ENCODE data around the gene UFSP2.
"Not testable (repeated sequence)": the region's sequence is repeated elsewhere in the genome, so short reads cannot be mapped to it uniquely, and the experiment has no call there.

DNA sequence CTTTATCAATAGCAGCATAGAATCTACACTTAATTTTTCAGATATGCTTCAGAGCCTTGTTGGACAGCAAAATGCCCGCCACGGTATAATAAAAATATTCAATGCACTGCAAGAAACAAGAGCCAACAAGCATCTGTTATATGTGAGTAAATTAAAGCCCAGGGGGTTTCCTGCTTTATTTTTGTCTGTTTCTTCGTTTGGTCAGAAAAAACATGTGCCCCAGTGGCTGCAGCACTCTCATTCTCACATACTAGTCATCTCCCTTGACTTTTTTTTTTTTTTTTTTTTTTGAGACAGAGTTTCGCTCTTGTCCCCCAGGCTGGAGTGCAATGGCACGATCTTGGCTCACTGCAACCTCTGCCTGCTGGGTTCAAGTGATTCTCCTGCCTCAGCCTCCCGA lies 63.2 kb downstream of the UFSP2 start:
- not testable (repeated sequence) for TF ChIP-seq CTCF, POLR2A (IDR thresholded peaks at IDR 0.05)

Data from heart left ventricle (tissue), 13 donors.